H1 (cell line): ENCODE data around the gene PARD3. TPM values are rescaled to one million over a fixed set of nuclear protein-coding genes. Genes with fewer than 3 reads are reported as not detected.

Experiments
- CTCF ChIA-PET: fragments of 300-600 bp; sonication (Branson Sonifier 250); formaldehyde crosslinking; loops from one replicate; lab custom pipeline; 2021; ENCODE audit not compliant: partially characterized antibody; lab: Charles Lee
- POLR2A ChIA-PET: fragments of 300-600 bp; sonication (Branson Sonifier 250); formaldehyde crosslinking; loops from one replicate; lab custom pipeline; 2021; ENCODE audit warnings: inconsistent platforms; ENCODE audit not compliant: partially characterized antibody; lab: Charles Lee
- DNase-seq, 2 experiments: peaks; one replicate each; pipeline versions ENCODE4 v3.0.0 to v3.0.0-alpha.2; 2010 to 2022; ENCODE audit warnings: low spot score in 2 of 2, low read depth in 1 of 2, mixed read lengths in 1 of 2
- FAIRE-seq: peaks from 2 replicates; lab custom pipeline; 2011; peaks lifted over from hg19 to GRCh38; lab: Jason Lieb, UNC
- H2AFZ ChIP-seq: 2 replicates; pipeline ENCODE4 v1.8.1; 2012; ENCODE audit warnings: low read length, inconsistent platforms
- H2AK5ac ChIP-seq: 2 replicates; pipeline ENCODE4 v1.6.1; 2013; ENCODE audit warnings: low read depth, low read length
- H2BK120ac ChIP-seq: replicated peaks from 2 replicates; pipeline ENCODE3; 2013; ENCODE audit warnings: low read depth, low read length, inconsistent platforms
- H2BK12ac ChIP-seq: 2 replicates; pipeline ENCODE4 v1.6.1; 2013; ENCODE audit warnings: low read depth, low read length
- H2BK15ac ChIP-seq: 2 replicates; pipeline ENCODE4 v1.6.1; 2013; ENCODE audit warnings: low read length
- H2BK20ac ChIP-seq: 2 replicates; pipeline ENCODE4 v1.6.1; 2013; ENCODE audit warnings: low read length
- H2BK5ac ChIP-seq: 2 replicates; pipeline ENCODE4 v1.6.1; 2013; ENCODE audit warnings: low read depth, low read length
- H3K14ac ChIP-seq: 2 replicates; pipeline ENCODE4 v1.6.1; 2013; ENCODE audit warnings: inconsistent platforms; ENCODE audit not compliant: insufficient read length
- H3K18ac ChIP-seq: 2 replicates; pipeline ENCODE4 v1.6.1; 2013; ENCODE audit warnings: low read length; ENCODE audit errors: extremely low read depth
- H3K23ac ChIP-seq: 2 replicates; pipeline ENCODE4 v1.6.1; 2013; ENCODE audit warnings: inconsistent platforms; ENCODE audit not compliant: insufficient read length
- H3K23me2 ChIP-seq: 2 replicates; pipeline ENCODE4 v1.6.1; 2013; ENCODE audit warnings: low read depth, low read length
- H3K27ac ChIP-seq: 2 replicates; pipeline ENCODE4 v1.6.1; 2011; ENCODE audit warnings: low read depth, low read length, inconsistent platforms
- H3K27me3 ChIP-seq, 4 experiments: replicated peaks in 1 of 4; 1 replicate in 1 of 4; 2 replicates in 3 of 4; pipeline versions ENCODE4 v1.6.1 to v1.8.1; 2011 to 2013; ENCODE audit warnings: low read length in 3 of 4, mild to moderate bottlenecking in 3 of 4, inconsistent platforms in 2 of 4, mixed read lengths in 2 of 4, moderate library complexity in 1 of 4; ENCODE audit not compliant: control insufficient read depth in 3 of 4, insufficient read depth in 3 of 4; ENCODE audit errors: extremely low read depth in 1 of 4
- H3K36me3 ChIP-seq, 4 experiments: 2 replicates each; pipeline versions ENCODE4 v1.6.1 to v1.8.1; 2011 to 2013; ENCODE audit warnings: mild to moderate bottlenecking in 4 of 4, low read length in 3 of 4, moderate library complexity in 2 of 4, control low read depth in 1 of 4, inconsistent platforms in 1 of 4; ENCODE audit not compliant: insufficient read depth in 4 of 4, control insufficient read depth in 2 of 4
- H3K4ac ChIP-seq: replicated peaks from 2 replicates; pipeline ENCODE3; 2013; ENCODE audit warnings: low read length, low read depth, mixed read lengths, inconsistent platforms; ENCODE audit not compliant: insufficient read length
- H3K4me1 ChIP-seq, 4 experiments: replicated peaks in 1 of 4; 1 replicate in 1 of 4; 2 replicates in 3 of 4; pipeline versions ENCODE4 v1.6.1 to v1.8.1; 2011 to 2013; ENCODE audit warnings: low read length in 3 of 4, inconsistent platforms in 2 of 4, mixed read lengths in 1 of 4; ENCODE audit not compliant: insufficient read depth in 4 of 4, control insufficient read depth in 3 of 4
- H3K4me2 ChIP-seq, 2 experiments: 2 replicates each; pipeline versions ENCODE4 v1.6.1 to v1.8.1; 2011 to 2013; ENCODE audit warnings: low read depth in 2 of 2, low read length in 2 of 2, control low read depth in 1 of 2, inconsistent platforms in 1 of 2, mild to moderate bottlenecking in 1 of 2; ENCODE audit not compliant: insufficient read depth in 1 of 2
- H3K4me3 ChIP-seq, 4 experiments: fragments of 200-600, 300-600 bp in 1 of 4; sonication (generic), shearing (Covaris generic), sonication (Bioruptor Twin) in 1 of 4; 2 replicates each; pipeline versions ENCODE4 v1.5.1 to v1.8.1; 2011 to 2016; ENCODE audit warnings: low read length in 4 of 4, low read depth in 3 of 4, control low read depth in 2 of 4, inconsistent platforms in 2 of 4, mild to moderate bottlenecking in 2 of 4, mixed read lengths in 1 of 4, moderate library complexity in 1 of 4; ENCODE audit not compliant: insufficient read depth in 2 of 4; ENCODE audit errors: extremely low read depth in 1 of 4
- H3K56ac ChIP-seq: replicated peaks from 2 replicates; pipeline ENCODE3; 2013; ENCODE audit warnings: low read depth, mild to moderate bottlenecking, mixed read lengths, low read length, inconsistent platforms; ENCODE audit not compliant: insufficient read length
- H3K79me1 ChIP-seq: 2 replicates; pipeline ENCODE4 v1.6.1; 2013; ENCODE audit warnings: low read depth, low read length, control low read depth
- H3K79me2 ChIP-seq, 2 experiments: 2 replicates each; pipeline versions ENCODE4 v1.6.1 to v1.8.1; 2012 to 2013; ENCODE audit warnings: low read length in 2 of 2, mild to moderate bottlenecking in 2 of 2, inconsistent platforms in 1 of 2; ENCODE audit not compliant: insufficient read depth in 2 of 2, control insufficient read depth in 1 of 2
- H3K9ac ChIP-seq, 4 experiments: replicated peaks in 1 of 4; 1 replicate in 1 of 4; 2 replicates in 3 of 4; pipeline versions ENCODE4 v1.6.1 to v1.8.1; 2011 to 2013; ENCODE audit warnings: low read depth in 3 of 4, low read length in 3 of 4, control low read depth in 2 of 4, mild to moderate bottlenecking in 2 of 4, moderate library complexity in 2 of 4, inconsistent platforms in 1 of 4; ENCODE audit errors: extremely low read depth in 1 of 4
- H3K9me3 ChIP-seq, 2 experiments: 2 replicates each; pipeline versions ENCODE4 v1.6.1 to v1.8.1; 2012 to 2013; ENCODE audit warnings: mild to moderate bottlenecking in 2 of 2, moderate library complexity in 2 of 2, control low read depth in 1 of 2, inconsistent platforms in 1 of 2, low read depth in 1 of 2, low read length in 1 of 2, mixed read lengths in 1 of 2; ENCODE audit not compliant: insufficient read depth in 2 of 2
- H4K20me1 ChIP-seq, 2 experiments: replicated peaks in 1 of 2; 2 replicates each; pipeline versions ENCODE3 to v1.8.1; 2011 to 2013; ENCODE audit warnings: inconsistent platforms in 2 of 2, low read length in 2 of 2, mild to moderate bottlenecking in 1 of 2; ENCODE audit not compliant: insufficient read depth in 2 of 2, control insufficient read depth in 1 of 2
- H4K5ac ChIP-seq: 2 replicates; pipeline ENCODE4 v1.6.1; 2013; ENCODE audit warnings: low read length, low read depth, mixed read lengths, inconsistent platforms; ENCODE audit not compliant: insufficient read length
- H4K8ac ChIP-seq: 2 replicates; pipeline ENCODE4 v1.8.0; 2013; ENCODE audit warnings: mild to moderate bottlenecking, moderate library complexity, low read length, inconsistent platforms; ENCODE audit not compliant: insufficient read depth; ENCODE audit errors: extremely low read depth
- H4K91ac ChIP-seq: replicated peaks from 2 replicates; pipeline ENCODE3; 2013; ENCODE audit warnings: low read length, mixed read lengths, inconsistent platforms; ENCODE audit not compliant: insufficient read length
- BCL11A ChIP-seq, 2 experiments: IDR thresholded peaks; one replicate each; pipeline ENCODE4 v1.6.1; 2011; ENCODE audit warnings: low read depth in 2 of 2, low read length in 2 of 2, mild to moderate bottlenecking in 2 of 2
- CHD1 ChIP-seq: IDR thresholded peaks from 2 replicates; pipeline ENCODE4 v1.6.1; 2012; ENCODE audit warnings: low read depth, low read length, improper control_type of control experiment
- CTBP2 ChIP-seq: IDR thresholded peaks from 2 replicates; pipeline ENCODE4 v1.7.0; 2011; ENCODE audit warnings: borderline replicate concordance, mild to moderate bottlenecking, moderate library complexity, mixed read lengths, low read length; ENCODE audit not compliant: insufficient read depth, insufficient read length
- EGR1 ChIP-seq: IDR thresholded peaks from 2 replicates; pipeline ENCODE4 v1.6.1; 2011; ENCODE audit warnings: low read depth, low read length, borderline replicate concordance
- NRF1 ChIP-seq: IDR thresholded peaks from 2 replicates; pipeline ENCODE4 v1.6.1; 2011; ENCODE audit warnings: mild to moderate bottlenecking, low read depth, low read length, improper control_type of control experiment
- PHF8 ChIP-seq: fragments of 200-600 bp; sonication (generic); conservative IDR thresholded peaks from 2 replicates; pipeline ENCODE4 v1.7.1; 2012; ENCODE audit warnings: low read depth, mild to moderate bottlenecking, inconsistent platforms, low read length, moderate library complexity
- POLR2A ChIP-seq, 2 experiments: IDR thresholded peaks; 1 replicate in 1 of 2; 2 replicates in 1 of 2; pipeline ENCODE4 v1.6.1; 2011; ENCODE audit warnings: low read depth in 2 of 2, low read length in 2 of 2, mild to moderate bottlenecking in 2 of 2; ENCODE audit errors: control extremely low read depth in 1 of 2
- POU5F1 ChIP-seq: IDR thresholded peaks from 2 replicates; pipeline ENCODE4 v1.6.1; 2011; ENCODE audit warnings: low read depth, mild to moderate bottlenecking, low read length, moderate library complexity
- RBBP5 ChIP-seq: IDR thresholded peaks from 2 replicates; pipeline ENCODE4 v1.7.1; 2012; ENCODE audit warnings: low read depth, mild to moderate bottlenecking, inconsistent platforms, low read length, moderate library complexity, borderline replicate concordance
- RXRA ChIP-seq: IDR thresholded peaks from 2 replicates; pipeline ENCODE4 v1.6.1; 2011; ENCODE audit warnings: low read depth, mild to moderate bottlenecking, low read length, moderate library complexity; ENCODE audit not compliant: insufficient read depth
- SP1 ChIP-seq: IDR thresholded peaks from 2 replicates; pipeline ENCODE4 v1.6.1; 2011; ENCODE audit warnings: low read depth, low read length
- SP2 ChIP-seq: IDR thresholded peaks from 2 replicates; pipeline ENCODE4 v1.6.1; 2012; ENCODE audit warnings: mild to moderate bottlenecking, low read length, inconsistent platforms
- TAF1 ChIP-seq: IDR thresholded peaks from 2 replicates; pipeline ENCODE4 v1.6.1; 2011; ENCODE audit warnings: mild to moderate bottlenecking, low read depth, low read length
- TEAD4 ChIP-seq: IDR thresholded peaks from 2 replicates; pipeline ENCODE4 v1.6.1; 2012; ENCODE audit warnings: low read depth, low read length, inconsistent platforms, mixed read lengths
- WGBS, 2 experiments: shearing (Covaris generic) in 1 of 2; methylation state at CpG; one replicate each; pipeline versions ENCODE4 v1.1.6 to v1.1.7; 2013 to 2015; ENCODE audit warnings: low lambda C conversion rate in 2 of 2, mixed read lengths in 2 of 2, inconsistent platforms in 1 of 2, low coverage in 1 of 2, missing lambda C conversion rate in 1 of 2; ENCODE audit not compliant: insufficient replicate concordance in 2 of 2, insufficient coverage in 1 of 2, insufficient read length in 1 of 2; ENCODE audit errors: extremely low coverage in 1 of 2, missing lambda C conversion rate in 1 of 2; 5-methylcytosine and 5-hydroxymethylcytosine counted together
- polyA plus RNA-seq, 7 experiments: library from polyadenylated mRNA; depleted of rRNA in 3 of 7; stranded (reverse) in 5 of 7; unstranded in 2 of 7; fragments of >200 nt in 5 of 7; fragments of 200-250 nt in 2 of 7; gene quantifications; 1 replicate in 5 of 7; 2 replicates in 1 of 7; 4 replicates in 1 of 7; pipeline versions ENCODE4 v1.2.1 to v1.2.3, GENCODE V29; 2011 to 2013; ENCODE audit warnings: missing spikeins in 2 of 7, mixed read lengths in 2 of 7
- total RNA-seq: library from RNA; stranded (reverse); fragmentation: NEBNext Ultra II Directional; extraction: Animal tissue kit (Norgen Biotek cat#: 25700); gene quantifications from 2 replicates; pipeline ENCODE4 v1.2.1, GENCODE V29; 2021
- TF ChIP-seq, protein P1 (sequence below): IDR thresholded peaks from 2 replicates; pipeline ENCODE4 v1.6.1; 2012; ENCODE audit warnings: low read length, inconsistent platforms

PARD3 gene
- total and polyA plus RNA-seq, 2 of the 8 experiments (the other 6 are each of a cell fraction or from before 2014, with no cell fraction given) = 19.7 to 49.1 TPM

DNA sequence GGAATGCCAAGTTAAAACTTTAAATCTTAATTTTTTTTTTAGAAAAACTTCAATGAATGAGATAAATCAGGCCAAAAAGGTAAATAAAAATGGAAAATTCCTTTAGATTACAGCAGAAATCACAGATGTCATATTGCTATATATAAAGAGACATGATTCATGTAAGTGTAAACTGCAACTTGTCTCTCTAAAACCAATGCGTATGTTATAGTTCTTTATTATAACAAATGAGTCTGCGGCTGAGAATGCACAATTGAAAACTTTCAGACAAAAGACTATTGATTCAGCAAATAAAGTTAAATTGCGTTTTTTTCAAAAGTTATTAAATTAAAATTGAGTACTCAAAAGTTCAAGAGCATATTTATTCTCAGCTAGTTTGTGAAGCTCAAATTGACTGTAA, 425.3 kb downstream of the PARD3 start:
- H3K23me2 ChIP-seq = no peaks in the 10 kb centered on the region
- no peak overlapping the region for H3K23ac ChIP-seq
- POLR2A ChIA-PET = no interaction called here
- H2BK5ac ChIP-seq = no peak overlapping the region
- no peak overlapping the region for H3K9ac ChIP-seq
- H3K4me3 ChIP-seq = no peak overlapping the region
- CTCF ChIA-PET = no interaction called here
- H4K8ac ChIP-seq = no peak overlapping the region
- no peak overlapping the region for H3K18ac ChIP-seq
- no peak overlapping the region for H2BK12ac ChIP-seq
- no peak overlapping the region for H3K4ac ChIP-seq
- no peak for DNase-seq
- no peaks in the 10 kb centered on the region for H3K9me3 ChIP-seq
- no peaks in the 10 kb centered on the region for H4K20me1 ChIP-seq
- no peak overlapping the region for H2AFZ ChIP-seq
- no peaks in the 10 kb centered on the region for H3K27me3 ChIP-seq
- no peak overlapping the region for H3K27ac ChIP-seq
- WGBS, 2 experiments = 93% methylated on average over 3 of the region's 3 CpGs; no CpG with 5 or more reads in 1 of the 2 experiments
- H4K91ac ChIP-seq = no peak overlapping the region
- no peak overlapping the region for H2BK15ac ChIP-seq
- H2BK120ac ChIP-seq = no peak overlapping the region
- FAIRE-seq = peak; percentile 7
- no peak overlapping the region for H3K14ac ChIP-seq
- no peaks in the 10 kb centered on the region for H3K36me3 ChIP-seq
- H3K79me2 ChIP-seq = no peaks in the 10 kb centered on the region
- H3K4me2 ChIP-seq = no peak overlapping the region
- H2BK20ac ChIP-seq = no peak overlapping the region
- no peaks in the 10 kb centered on the region; a peak in 1 of 7 replicates for H3K4me1 ChIP-seq
- H2AK5ac ChIP-seq = no peak overlapping the region
- no peak overlapping the region for H3K56ac ChIP-seq
- H4K5ac ChIP-seq = no peak overlapping the region
- no peaks in the 10 kb centered on the region for H3K79me1 ChIP-seq
- TF ChIP-seq PHF8 (no peak), RXRA (no peak), CTBP2 (no peak), TAF1 (no peak), NRF1 (no peak), BCL11A (IDR thresholded peaks at IDR 0.05; ENCODE audit: low read depth in 2 of 2, low read length in 2 of 2) (no peak), CHD1 (no peak), POU5F1 (no peak), TEAD4 (no peak), POLR2A (IDR thresholded peaks at IDR 0.05; ENCODE audit: control extremely low read depth in 1 of 2, low read depth in 2 of 2, low read length in 2 of 2) (no peak), EGR1 (no peak), SP2 (no peak), SP1 (no peak), RBBP5 (no peak)
- TF ChIP-seq, protein P1, sequence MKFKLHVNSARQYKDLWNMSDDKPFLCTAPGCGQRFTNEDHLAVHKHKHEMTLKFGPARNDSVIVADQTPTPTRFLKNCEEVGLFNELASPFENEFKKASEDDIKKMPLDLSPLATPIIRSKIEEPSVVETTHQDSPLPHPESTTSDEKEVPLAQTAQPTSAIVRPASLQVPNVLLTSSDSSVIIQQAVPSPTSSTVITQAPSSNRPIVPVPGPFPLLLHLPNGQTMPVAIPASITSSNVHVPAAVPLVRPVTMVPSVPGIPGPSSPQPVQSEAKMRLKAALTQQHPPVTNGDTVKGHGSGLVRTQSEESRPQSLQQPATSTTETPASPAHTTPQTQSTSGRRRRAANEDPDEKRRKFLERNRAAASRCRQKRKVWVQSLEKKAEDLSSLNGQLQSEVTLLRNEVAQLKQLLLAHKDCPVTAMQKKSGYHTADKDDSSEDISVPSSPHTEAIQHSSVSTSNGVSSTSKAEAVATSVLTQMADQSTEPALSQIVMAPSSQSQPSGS = no peak
